NAMALWA (cell line): ENCODE data around the gene SPECC1L.
"Not testable (repeated sequence)": the region's sequence is repeated elsewhere in the genome, so short reads cannot be mapped to it uniquely, and the experiment has no call there.

ENCODE experiments used
- DNase-seq: peaks from one replicate; pipeline ENCODE4 v3.0.0-alpha.2; 2015; ENCODE audit warnings: low spot score

SPECC1L gene

DNA sequence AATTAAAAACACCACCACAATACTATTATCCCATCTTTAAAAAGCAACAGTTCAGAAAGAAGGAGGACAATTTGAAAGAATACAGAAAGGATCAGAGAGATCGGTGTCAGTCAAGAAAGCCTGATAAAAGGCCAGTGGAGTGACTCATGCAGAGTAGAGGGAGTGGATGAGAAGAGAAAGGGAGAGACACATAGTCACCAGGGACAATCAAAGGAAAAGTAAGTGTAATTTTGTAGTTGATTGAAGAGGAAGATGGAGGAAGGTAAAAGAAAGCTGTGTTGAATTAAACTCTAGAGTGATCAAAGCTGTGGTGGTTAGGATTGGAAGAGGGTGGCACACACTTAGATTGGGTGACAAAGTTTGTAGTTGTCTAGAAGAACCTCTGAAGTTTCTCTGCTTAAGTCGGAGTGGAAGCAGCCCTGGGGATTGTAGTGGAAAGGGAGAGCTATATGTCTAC lies 14.1 kb downstream of the SPECC1L start:
- no peak for DNase-seq

DNA sequence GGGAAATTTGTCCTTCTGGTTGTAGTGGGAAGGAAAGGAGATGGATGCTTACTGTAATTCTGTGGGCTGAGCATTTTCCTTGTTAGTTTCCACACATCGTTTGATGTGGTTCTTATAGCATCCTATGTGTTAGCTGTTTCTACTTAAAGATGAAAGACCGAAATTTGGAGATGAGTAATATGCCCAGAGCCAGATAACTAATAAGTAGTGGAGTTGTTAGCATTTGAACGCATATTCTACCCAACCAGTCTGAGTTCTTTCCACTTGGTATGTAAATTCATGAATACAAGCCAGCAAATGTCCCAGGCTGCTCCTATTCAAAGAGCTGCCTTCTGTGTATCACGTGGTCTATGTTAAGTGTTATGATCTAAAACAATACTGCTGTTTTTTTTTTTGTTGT lies 14.6 kb downstream of the SPECC1L start:
- no peak for DNase-seq

DNA sequence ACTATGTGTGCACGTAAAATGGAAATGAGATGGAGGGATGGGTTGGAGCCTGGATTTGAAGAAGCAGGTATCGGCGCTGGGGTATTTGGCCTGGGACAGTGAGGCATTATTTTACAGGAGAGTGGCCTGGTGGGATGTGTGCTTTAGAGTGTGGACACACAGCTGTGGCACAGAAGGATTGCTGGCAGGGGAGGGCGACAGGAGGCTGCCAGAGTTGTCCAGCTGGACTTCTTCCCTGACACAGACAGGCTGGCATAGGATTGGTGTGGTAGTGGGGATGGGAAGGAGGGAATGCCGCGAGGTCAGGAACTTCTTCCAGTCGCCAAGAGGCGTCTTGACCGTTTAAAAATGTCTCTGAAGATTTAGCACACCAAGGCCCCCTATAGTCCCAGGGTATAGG lies 16.6 kb downstream of the SPECC1L start:
- not testable (repeated sequence) for DNase-seq

DNA sequence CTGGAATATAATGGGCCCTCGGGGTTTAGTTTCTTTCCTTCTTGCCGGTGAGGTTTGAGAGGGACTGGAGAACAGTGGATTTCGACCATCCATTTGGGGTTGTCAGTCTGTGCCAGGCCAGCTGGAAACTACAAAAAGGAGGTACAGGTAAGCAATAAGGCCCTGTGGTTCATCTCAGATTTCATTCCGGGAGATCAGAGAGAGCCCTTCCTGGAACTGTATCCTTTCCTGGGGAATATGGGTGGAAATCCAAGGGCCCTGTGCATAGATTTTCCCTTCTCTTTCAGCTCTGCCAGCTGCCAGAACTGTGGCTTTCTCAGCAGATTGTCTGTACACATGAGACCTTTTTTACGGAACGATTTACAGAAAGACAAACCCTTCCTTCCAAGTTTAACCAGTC lies 17.2 kb downstream of the SPECC1L start:
- DNase-seq = not testable (repeated sequence)

DNA sequence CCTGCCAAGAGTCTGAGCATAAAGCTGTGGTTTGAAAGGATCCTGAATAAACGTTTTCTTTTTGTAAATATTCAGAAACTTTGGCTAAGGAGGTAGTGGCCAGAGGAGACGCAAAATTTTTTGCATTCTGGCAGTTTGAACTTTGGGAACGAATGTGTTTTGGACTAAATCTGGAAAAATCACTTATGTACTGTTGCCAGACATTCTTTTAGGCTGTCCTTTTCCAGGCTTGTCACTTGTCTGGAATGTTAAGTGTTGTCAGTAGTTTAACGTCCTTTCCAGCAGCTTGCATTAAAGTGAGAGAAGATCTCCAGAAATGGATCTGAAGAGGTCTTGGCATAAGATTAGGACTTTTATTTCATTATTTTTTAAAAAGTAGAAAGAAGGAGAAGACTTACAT lies 18.5 kb downstream of the SPECC1L start:
- no peak for DNase-seq

DNA sequence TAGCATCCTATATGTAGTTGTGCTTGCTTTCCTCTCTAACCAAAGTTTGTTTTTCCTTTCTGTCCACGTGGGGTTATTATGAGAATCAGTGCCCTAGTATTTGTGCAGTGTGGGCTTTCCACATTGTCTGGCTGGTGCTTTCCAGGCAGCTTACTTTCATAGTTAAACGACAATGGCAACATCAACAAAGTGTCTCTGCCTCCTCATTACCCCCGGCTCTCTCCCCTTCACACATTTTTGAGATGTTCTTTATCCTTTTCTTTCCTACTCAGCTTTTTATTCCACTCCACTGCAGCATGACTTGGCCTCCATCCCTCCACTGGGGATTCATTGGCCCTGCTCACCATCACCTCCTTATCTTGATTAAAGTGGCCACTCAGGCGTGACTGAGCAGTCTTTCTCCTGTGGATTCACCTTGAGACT lies 19.1 kb downstream of the SPECC1L start:
- DNase-seq = no peak

DNA sequence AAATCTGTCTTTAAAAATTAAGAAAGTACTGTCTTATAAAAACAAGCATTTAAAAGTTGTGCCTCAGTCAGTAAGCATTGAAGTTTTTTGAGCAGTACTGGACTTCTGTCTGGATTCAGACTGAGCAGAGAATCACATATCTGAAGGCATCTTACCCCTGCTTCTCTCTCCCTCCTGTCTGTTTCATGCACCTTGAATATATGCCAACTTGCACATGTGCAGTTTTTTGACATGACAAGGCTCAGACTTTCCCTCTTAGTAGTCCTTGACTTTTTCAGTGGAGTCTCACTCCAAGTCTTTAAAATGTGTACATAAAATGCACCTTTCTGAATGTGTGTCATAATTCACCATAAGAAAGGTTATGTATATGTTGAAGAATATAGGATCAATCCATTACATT lies 19.8 kb downstream of the SPECC1L start:
- DNase-seq = no peak

DNA sequence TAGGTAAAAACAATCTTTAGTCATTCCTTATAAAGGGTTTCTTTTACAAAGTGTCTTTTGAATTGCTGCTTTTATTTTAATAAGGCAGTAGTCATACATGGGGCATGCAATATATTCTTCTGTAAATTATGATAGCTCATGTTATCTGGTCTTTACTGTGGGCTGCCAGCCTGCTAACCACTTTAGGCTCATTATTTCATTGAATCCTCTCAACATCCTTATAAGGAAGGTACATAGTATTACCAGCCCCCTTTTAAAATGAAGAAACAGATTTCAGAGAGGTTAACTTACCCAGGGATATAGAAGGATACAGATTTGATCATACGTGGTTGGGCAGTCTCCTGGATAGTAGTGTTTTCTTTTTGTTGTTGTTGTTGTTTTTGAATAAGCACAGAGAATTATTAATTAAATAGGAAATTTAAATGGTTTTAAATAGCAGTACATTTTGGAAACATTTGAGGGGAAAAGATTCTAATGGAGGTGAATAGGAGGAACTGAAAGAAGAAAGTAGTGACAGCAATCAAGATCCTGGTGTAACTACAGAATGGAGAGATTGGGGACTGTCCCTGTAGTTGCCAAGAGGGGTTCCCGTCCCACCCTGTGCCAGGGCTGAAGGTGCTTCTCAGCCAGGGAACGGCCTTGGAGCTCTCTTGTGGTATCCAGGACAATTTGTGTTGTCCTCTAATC lies 21.0 kb downstream of the SPECC1L start:
- no peak for DNase-seq

DNA sequence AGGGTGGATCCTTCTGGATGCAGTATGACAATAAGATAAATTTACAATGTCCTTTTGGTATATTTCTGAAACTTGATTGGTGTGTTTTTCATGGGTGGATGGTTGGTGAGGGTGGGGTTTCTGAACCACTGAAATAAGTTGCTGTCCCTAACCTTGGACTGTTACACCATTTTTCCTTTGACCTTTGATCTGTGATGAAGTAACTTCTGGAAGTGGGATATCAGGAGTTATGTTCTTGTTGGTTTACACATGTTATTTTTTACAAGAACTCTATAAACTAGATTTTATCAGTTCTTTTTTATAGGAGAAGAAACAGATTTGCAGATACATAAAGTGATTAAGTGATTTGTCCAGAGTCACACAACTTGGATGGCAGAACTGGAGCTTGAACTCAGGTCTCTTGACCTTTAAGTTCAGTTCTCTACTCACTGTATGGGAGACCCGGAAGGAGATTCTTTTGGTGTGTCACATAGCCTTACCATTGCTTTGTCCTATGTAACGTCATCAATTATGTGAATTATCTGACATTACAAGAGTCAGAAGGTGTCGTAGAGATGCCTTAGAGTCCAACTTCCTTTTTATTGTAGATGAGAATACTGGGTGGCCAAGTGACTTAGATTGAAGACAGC lies 21.7 kb downstream of the SPECC1L start:
- not testable (repeated sequence) for DNase-seq

DNA sequence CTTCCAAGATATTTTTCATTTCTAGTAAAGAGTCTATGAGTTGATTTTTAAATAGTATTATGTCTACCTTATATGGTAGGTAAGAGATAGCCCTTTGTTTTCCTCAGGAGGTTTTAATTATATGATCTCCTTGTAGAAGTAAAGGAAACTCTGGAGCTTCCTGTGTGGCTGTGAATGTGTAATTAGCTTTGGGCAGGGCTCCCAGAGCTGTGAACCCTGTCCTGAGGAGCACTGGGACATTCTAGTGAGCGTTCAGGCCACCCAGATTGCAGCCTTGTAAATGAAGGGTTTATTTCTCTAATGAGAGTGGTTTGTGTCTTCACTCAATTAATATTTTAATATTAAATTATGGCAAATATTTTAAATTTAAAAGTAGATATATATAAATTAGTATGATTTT lies 24.3 kb downstream of the SPECC1L start:
- DNase-seq = not testable (repeated sequence)

DNA sequence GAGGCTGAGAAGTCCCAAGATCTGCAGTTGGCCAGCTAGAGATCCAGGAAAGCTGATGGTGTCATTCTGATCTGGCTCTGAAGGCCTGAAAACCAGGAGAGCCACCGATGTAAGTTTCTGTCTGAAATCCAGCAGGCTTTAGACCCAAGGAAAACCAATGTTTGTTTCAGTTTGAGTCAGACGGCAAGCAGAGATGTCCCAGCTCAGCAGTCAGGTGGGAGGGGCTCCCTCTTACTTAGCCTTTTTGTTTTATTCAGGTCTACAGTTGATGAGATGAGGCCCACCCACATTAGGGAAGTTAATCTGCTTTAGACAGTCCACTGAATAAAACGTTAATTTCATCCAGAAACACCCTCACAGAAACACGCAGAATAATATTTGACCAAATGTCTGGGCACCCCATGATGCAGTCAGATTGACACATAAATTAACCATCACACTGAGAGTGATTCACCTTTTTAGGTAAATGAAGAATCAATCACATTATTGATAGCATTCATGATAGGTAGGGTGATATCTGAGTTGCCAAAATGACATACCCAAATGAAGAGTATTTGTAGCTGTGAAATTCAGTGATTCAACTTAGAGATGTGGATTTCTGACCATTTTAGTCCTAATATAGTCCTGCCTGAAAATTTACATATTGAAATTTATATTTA lies 28.0 kb downstream of the SPECC1L start:
- not testable (repeated sequence) for DNase-seq

DNA sequence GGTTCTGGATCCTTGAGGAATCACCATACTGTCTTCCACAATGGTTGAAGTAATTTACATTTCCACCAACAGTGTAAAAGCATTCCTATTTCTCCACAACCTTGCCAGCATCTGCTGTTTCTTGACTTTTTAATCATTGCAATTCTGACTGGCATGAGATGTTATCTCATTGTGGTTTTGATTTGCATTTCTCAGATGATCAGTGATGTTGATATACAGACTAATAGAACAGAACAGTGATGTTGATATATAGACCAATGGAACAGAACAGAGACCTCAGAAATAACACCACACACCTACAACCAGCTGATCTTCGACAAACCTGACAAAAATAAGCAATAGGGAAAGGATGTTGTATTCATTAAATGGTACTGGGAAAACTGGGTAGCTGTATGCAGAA lies 29.9 kb downstream of the SPECC1L start:
- DNase-seq = not testable (repeated sequence)

DNA sequence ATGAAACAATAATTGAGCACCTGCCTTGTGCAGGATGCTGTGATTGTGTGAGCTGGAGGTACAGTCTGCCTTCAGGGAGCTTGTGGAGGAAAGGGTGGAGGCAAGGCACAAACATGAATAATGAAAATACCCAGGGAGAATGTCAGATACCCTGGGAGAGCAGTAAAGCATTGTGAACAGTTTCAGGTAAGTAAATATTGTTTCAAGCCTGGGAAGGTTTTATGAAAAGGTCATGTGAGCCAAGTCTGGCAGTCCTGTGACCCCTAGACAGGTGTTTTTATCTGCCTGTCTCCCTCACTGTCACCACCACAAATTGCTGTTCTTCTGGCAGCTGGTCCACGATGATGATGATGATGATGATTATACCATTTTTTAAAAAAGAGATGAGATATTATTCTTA lies 32.0 kb downstream of the SPECC1L start:
- DNase-seq = no peak

DNA sequence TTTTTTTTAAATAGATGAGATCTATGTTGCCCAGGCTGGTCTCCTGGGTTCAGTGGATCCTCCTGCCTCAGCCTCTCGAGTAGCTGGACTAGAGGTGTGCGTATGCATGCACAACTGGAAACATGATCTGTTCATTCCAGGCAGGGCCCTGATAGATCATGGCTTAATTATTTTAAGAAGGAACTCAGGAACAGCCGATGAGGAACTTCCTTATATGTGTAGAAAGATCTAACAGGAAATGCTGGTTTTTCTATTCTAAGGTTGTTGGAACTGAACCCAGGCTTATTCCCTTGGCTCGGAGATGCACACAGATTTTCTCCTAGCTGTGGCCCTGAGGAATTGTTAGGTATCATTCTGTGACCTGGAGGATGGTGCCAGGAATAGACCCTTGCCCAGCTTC lies 32.4 kb downstream of the SPECC1L start:
- no peak for DNase-seq

DNA sequence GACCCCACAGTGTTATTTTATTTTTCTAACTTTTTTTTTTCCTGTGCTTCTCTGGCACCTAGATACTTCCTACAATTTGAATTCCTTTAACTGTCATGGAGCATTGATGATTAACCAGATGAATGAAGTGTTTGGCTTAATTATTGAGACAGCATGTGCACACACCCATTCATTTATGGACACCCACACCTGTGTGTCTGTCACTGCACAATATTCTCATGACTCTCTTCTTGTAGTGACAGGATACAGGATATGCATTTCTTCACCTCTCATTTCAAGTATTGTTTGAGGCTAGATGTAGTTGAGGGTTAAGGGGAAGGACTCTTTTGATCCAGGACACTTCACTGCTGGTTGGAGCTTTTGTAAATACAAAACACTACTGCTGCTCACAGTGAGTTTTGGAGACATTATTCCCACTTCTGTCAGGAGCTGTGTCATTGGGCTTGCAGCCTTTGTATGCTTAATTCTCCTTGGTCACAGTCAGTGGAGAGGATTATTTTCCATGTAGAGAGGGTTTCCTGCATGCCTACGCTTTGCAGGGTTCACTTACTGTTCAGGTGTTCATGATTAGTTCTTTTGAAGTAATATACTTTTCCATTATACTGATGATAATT lies 33.5 kb downstream of the SPECC1L start:
- no peak for DNase-seq

DNA sequence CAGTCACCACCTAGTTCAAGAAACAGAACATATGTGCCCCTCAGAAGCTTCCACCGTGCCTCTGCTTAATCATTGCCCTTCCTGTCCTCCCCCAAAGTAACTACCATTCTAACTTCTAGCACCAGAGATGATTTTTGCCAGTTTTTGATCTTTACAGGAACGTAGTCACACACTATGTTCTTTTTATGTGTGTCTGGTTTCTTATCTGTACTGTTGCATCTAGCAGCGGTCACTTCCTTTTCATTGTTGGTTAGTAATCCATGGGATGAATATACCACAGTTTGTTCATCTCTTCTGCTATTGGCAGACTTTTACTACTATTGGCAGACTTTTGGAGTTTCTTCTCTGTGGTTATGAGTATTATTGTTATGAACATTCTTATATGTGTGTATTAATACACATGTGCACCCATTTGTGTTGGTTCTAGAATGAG lies 34.6 kb downstream of the SPECC1L start:
- DNase-seq = no peak

DNA sequence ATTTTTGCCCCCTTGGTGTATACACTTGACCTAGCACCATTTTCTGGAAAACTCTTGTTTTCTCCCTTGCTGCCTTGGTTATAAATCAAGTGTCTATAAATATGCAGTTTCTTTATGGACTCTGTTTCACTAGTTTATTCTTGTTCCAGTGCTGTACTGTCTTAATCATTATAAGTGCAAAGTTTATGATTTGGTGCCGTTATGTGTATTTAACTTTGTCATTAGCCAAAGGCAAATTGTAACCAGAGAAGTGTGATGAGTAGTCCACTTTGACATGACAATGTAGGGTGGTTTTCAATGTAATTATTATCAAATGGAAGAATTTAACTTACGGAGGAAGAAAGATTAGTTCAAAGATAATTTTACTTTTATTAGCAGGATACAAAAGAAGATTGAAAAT lies 40.3 kb downstream of the SPECC1L start:
- no peak for DNase-seq

DNA sequence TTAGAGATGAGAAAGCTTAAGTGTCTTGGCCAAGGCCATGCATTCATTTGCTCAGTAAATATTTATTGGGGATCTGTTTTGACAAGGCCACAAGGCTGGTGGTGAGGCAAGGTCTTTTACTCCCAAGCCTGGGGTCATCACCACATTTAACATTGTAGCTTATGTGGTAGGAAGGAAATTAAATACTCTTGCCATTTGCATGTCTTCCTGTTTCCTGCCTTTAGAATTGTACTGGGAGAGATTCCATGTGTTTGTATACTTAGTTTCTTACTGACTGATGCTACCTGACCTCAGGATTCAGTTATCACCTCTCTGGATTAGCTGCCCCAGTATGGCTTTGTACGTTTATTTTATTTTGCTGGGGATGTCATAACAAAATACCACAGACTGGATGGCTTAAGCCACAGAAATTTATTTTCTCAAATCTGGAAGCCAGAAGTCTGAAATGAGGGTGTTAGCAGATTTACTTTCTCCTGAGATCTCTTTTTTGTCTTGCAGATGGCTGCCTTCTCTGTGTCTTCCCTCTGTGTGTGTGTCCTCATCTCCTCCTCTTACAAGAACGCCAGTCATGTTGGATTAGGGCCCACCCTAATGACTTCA lies 44.8 kb downstream of the SPECC1L start:
- DNase-seq = no peak

DNA sequence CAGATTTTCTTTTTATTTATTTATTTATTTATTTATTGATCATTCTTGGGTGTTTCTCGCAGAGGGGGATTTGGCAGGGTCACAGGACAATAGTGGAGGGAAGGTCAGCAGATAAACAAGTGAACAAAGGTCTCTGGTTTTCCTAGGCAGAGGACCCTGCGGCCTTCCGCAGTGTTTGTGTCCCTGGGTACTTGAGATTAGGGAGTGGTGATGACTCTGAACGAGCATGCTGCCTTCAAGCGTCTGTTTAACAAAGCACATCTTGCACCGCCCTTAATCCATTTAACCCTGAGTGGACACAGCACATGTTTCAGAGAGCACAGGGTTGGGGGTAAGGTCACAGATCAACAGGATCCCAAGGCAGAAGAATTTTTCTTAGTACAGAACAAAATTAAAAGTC lies 45.6 kb downstream of the SPECC1L start:
- not testable (repeated sequence) for DNase-seq

DNA sequence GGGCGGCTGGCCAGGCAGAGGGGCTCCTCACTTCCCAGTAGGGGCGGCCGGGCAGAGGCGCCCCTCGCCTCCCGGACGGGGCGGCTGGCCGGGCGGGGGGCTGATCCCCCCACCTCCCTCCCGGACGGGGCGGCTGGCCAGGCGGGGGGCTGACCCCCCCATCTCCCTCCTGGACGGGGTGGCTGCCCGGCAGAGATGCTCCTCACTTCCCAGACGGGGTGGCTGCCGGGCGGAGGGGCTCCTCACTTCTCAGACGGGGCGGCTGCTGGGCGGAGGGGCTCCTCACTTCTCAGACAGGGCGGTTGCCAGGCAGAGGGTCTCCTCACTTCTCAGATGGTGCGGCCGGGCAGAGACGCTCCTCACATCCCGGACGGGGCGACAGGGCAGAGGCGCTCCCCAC lies 46.9 kb downstream of the SPECC1L start:
- not testable (repeated sequence) for DNase-seq

DNA sequence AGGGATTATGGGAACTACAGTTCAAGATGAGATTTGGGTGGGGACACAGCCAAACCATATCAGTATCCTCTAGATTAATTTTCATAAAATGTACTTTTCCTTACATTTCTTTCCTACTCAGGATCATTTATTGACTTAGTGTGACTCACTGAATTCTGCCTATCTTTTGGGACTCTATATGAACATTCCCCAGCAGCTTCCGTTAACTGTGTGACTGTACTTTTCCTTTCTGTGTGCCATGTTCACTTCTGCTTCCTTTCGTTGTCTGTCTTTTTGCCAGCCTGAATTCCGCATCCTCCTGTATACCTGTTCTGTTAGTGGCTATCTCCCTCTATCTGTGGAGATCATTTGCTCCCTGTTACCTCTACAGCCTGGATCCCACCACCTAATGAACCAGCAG lies 48.8 kb downstream of the SPECC1L start:
- no peak for DNase-seq

DNA sequence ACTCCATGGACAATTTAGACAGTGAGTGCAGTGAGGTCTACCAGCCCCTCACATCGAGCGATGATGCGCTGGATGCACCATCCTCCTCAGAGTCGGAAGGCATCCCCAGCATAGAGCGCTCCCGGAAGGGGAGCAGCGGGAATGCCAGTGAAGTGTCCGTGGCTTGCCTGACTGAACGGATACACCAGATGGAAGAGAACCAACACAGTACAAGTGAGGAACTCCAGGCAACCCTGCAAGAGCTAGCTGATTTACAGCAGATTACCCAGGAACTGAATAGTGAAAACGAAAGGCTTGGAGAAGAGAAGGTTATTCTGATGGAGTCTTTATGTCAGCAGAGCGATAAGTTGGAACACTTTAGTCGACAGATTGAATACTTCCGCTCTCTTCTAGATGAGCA lies 51.4 kb downstream of the SPECC1L start:
- no peak for DNase-seq
